ENCODE results near the gene CACUL1.
"Not testable (repeated sequence)": the region's sequence is repeated elsewhere in the genome, so short reads cannot be mapped to it uniquely, and the experiment has no call there.

The CACUL1 gene

DNA sequence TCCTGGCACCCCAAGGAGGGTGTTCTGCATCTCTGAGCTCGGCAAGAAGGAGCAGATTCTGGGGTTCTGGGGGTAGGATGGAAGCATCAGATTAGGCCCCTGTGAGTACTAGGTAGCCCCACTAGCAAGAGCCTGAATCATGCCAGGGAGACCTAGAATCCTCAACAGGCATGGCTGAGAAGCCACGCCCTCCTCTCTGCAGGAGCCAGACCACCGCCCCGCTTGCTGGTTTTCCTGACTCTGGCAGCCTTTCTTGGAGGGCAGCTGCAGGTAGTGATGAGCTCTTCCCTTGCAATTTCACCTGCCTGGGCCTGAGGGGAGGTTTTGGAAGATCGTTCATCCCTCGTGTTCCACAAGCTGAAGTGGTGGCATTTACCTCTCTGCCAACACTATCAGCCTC, 90.4 kb downstream of the CACUL1 start:
- Mint-ChIP-seq H3K27me3 (no peaks in the 10 kb centered on the region), H3K4me1 (peaks cover 82% of the 10 kb centered on the region), H3K9me3 (peaks cover 5% of the 10 kb centered on the region), H3K27ac (no peak overlapping the region), H3K36me3 (peaks cover 6% of the 10 kb centered on the region), H3K4me3 (no peak overlapping the region)

DNA sequence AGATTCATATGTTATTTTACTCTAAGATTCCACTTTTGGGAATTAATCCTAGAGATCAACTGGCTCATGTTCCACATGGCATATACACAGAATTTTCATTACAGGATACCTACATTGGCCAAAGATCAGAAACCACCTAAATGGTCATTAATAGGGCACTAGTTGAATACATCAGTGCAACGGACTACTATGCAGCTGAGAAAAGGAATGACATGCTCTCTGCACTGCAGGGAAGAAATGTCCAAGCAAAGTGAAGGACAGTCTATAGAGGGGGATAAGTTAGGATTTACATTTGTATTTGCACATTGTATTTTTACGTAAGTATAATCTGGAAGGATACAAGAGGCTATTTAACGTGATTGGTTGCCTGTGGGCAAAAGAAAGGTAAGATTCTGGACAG, 91.6 kb downstream of the CACUL1 start:
- Mint-ChIP-seq H3K4me3 (peak overlapping the region; percentile 70), H3K36me3 (peaks cover 6% of the 10 kb centered on the region), H3K27ac (peak overlapping the region; percentile 71), H3K9me3 (peaks cover 5% of the 10 kb centered on the region), H3K4me1 (peaks cover 82% of the 10 kb centered on the region), H3K27me3 (no peaks in the 10 kb centered on the region)

DNA sequence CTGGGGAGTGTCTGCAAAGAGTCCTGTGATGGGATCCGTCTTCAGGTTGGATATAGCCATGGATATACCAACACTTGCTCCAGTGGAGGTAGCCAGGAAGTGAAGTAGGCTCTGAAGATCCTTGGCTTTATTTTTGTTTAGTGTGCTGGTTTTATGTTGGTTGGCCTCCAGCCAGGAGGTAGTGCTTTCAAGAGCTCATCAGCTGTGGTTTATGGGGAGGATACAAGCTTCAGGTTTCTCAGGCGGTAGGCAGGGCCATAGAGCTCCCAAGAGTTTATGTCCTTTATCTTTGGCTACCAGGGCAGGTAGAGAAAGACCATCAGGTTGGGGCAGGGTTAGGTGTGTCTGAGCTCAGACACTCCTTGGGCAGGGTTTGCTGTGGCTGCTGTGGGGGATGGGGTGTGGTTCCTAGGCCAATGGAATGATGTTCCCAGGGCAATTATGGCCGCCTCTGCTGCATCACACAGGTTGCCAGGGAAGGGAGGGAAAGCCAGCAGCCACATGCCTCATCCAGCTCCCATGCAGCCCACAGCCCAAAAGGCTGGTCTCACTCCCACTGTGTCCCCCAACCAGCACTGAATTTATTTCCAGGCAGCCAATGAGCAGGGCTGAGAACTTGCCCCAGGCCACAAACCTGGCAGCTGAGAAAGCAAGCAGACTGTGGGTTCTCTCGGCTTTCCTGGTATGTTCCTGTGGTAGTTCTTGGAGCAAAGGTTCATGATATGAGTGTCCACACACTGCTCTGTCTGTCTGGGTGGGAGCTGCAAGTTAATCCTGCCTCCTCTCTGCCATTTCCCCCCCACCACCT, 92.3 kb downstream of the CACUL1 start:
- peaks cover 82% of the 10 kb centered on the region for H3K4me1 Mint-ChIP-seq
- peak overlapping the region; percentile 70 for H3K4me3 Mint-ChIP-seq
- H3K27ac Mint-ChIP-seq = peak overlapping the region; percentile 75
- no peaks in the 10 kb centered on the region for H3K27me3 Mint-ChIP-seq
- H3K9me3 Mint-ChIP-seq = peaks cover 5% of the 10 kb centered on the region
- H3K36me3 Mint-ChIP-seq = peaks cover 6% of the 10 kb centered on the region

DNA sequence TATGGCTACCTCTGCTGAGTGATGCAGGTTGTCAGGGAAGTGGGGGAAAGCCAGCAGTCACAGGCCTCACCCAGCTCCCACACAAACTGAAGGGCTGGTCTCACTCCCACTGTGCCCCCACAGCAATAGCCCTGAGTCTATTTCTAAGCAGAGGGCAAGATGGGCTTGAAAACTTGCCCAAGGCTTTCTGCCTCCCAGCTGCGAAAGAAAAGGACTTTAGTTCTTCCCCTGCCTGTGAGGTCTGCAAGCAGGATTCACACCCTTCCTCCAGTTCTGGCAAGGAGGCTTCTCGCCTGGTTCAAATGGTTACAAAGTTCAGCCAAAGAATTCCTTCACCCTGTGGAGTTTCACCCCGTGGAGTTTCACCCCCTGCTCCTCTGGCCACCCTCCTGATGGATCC, 96.0 kb downstream of the CACUL1 start:
- peaks cover 18% of the 10 kb centered on the region for H3K9me3 Mint-ChIP-seq
- no peak overlapping the region for H3K4me3 Mint-ChIP-seq
- H3K4me1 Mint-ChIP-seq = peaks cover 93% of the 10 kb centered on the region
- H3K36me3 Mint-ChIP-seq = peaks cover 10% of the 10 kb centered on the region
- no peak overlapping the region for H3K27ac Mint-ChIP-seq
- no peaks in the 10 kb centered on the region for H3K27me3 Mint-ChIP-seq

DNA sequence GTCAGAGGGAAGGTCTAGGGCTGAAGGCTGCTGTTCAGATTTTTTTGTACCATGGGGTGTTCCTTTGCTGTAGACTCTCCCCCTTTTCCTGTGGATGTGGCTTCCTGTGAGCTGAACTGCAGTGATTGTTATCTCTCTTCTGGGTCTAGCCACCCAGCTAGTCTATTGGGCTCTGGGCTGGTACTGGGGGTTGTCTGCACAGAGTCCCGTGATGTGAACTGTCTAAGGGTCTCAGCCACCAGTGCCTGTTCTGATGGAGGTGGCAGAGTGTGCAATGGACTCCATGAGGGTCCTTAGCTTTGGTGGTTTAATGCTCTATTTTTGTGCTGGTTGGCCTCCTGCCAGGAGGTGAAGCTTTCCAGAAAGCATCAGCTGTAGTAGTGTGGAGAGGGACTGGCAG, 96.6 kb downstream of the CACUL1 start:
- peaks cover 87% of the 10 kb centered on the region for H3K4me1 Mint-ChIP-seq
- peaks cover 10% of the 10 kb centered on the region for H3K36me3 Mint-ChIP-seq
- H3K9me3 Mint-ChIP-seq = peaks cover 18% of the 10 kb centered on the region
- peak overlapping the region; percentile 61 for H3K27ac Mint-ChIP-seq
- peak overlapping the region; percentile 46 for H3K4me3 Mint-ChIP-seq
- H3K27me3 Mint-ChIP-seq = not testable (repeated sequence)

DNA sequence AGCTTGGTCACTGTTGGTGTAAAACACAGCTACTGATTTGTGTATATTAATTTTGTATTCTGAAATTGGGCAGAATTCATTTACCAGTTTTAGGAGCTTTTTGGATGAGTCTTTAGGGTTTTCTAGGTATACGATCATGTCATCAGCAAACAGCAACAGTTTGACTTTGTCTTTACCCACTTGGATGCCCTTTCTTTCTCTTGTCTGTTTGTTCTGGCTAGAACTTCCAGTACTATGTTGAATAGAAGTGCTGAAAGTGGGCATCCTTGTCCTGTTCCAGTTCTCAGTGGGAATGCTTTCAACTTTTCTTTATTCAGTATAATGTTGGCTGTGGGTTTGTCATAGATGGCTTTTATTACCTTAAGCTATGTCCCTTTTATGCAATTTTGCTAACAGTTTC, 109.5 kb downstream of the CACUL1 start:
- H3K9me3 Mint-ChIP-seq, H3K27me3 Mint-ChIP-seq, H3K36me3 Mint-ChIP-seq, H3K4me3 Mint-ChIP-seq, H3K27ac Mint-ChIP-seq, H3K4me1 Mint-ChIP-seq: not testable (repeated sequence)

DNA sequence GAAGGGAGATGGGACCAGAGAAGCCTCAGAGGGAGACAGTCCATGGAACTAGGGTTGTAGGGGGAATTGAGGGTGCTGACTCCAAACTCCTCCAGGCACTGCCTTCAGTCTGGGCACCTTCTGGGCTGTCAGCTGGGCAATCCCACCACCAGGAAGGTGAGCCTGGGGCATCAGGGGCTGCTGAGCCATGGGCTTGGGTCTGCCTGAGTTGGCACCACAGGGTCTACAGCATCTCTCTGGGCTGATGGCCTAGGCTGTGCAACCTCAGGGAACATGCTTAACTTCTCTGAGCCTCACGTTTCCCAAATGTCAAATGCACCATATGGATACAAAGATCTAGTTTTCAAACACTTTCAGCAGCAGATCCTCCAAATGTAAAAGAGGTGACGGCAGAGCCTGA, 112.5 kb downstream of the CACUL1 start:
- peaks cover 8% of the 10 kb centered on the region for H3K9me3 Mint-ChIP-seq
- H3K36me3 Mint-ChIP-seq = peaks cover 3% of the 10 kb centered on the region
- H3K27me3 Mint-ChIP-seq = no peaks in the 10 kb centered on the region

DNA sequence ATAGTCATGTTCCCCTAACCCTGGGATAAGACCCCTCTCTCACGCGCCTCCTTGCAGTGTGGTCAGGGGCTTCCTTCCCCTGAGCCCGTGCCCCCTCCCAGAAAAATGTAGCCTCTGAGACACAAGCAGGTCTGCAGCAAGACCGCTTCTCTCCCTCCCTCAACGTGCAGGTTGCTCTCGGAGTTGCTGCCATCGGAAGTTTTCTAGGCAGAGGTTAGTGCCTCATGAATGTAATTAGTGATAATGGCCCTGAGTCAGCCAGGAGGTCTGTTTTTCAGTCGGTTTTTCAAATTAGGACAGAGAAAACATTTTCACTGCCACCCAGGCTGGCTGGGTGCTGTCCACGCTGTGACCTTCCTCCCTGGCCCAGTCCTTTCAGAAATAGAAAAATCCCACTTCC, 116.1 kb downstream of the CACUL1 start:
- H3K27me3 Mint-ChIP-seq = no peaks in the 10 kb centered on the region
- H3K27ac Mint-ChIP-seq = no peak overlapping the region
- H3K36me3 Mint-ChIP-seq = peaks cover 3% of the 10 kb centered on the region
- H3K9me3 Mint-ChIP-seq = peaks cover 8% of the 10 kb centered on the region
- no peak overlapping the region for H3K4me3 Mint-ChIP-seq
- peaks cover 7% of the 10 kb centered on the region for H3K4me1 Mint-ChIP-seq

More for the DNA sequence above, 112.5 kb downstream of the CACUL1 start:
- H3K4me1 Mint-ChIP-seq = peaks cover 7% of the 10 kb centered on the region
- no peak overlapping the region for H3K4me3 Mint-ChIP-seq
- no peak overlapping the region for H3K27ac Mint-ChIP-seq

DNA sequence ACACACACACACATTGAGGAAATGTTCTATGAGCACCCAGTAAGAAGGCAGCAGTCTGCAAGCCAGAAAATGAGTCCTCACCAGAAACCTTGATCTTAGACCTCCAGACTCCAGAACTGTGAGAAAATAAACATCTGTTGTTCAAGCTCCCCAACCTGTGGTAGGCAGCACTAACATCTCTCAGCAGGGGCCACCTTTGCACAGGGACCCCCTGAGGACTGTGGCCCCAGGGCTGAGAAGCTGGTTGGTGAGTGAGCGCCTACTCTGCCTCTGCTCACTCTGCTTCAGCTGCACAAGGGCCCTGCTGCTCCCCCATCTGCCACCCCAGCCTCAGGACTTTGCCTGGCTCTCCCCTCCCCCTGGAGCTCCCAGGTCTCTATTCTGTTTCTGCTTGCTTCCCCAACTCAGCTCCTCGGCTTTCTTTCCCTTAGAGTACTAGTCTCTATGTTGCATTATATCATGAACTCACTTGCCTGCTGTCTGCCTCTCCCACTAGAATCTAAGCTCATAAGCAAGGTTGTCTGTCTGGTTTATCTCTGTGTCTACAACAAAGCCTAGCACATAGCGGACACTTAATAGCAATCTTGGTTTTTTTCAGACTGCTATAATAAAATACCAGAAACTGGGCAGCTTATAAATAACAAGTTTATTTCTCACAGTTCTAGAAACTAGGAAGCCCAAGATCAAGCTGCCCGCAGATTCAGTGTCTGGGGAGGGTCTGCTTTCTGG, 118.9 kb downstream of the CACUL1 start:
- Mint-ChIP-seq H3K27ac (no peak overlapping the region), H3K36me3 (peaks cover 3% of the 10 kb centered on the region), H3K4me3 (no peak overlapping the region), H3K9me3 (peaks cover 8% of the 10 kb centered on the region), H3K27me3 (no peaks in the 10 kb centered on the region), H3K4me1 (peaks cover 4% of the 10 kb centered on the region)

DNA sequence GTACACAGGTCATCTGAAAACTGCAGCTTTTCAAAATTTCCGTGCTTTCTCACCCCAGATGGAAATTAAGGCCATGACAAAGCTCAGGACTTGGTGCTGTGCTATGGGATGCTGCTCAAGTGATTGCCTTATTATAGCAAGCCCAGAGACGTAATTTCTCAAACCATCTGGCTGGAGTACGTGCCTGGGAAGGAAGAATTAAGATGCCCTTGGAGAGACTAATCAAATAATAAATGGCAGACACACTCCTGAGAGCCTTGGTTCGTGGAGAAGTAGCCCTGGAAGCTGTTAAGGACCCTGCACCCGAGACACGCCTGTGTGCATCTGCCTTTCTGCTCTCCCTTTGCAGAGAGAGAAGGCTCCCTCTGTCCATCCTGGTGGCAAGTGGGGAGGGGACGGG, 121.0 kb downstream of the CACUL1 start:
- Mint-ChIP-seq H3K27me3 (no peaks in the 10 kb centered on the region), H3K9me3 (no peaks in the 10 kb centered on the region), H3K4me1 (peaks cover 4% of the 10 kb centered on the region), H3K36me3 (no peaks in the 10 kb centered on the region), H3K4me3 (no peak overlapping the region), H3K27ac (no peak overlapping the region)

DNA sequence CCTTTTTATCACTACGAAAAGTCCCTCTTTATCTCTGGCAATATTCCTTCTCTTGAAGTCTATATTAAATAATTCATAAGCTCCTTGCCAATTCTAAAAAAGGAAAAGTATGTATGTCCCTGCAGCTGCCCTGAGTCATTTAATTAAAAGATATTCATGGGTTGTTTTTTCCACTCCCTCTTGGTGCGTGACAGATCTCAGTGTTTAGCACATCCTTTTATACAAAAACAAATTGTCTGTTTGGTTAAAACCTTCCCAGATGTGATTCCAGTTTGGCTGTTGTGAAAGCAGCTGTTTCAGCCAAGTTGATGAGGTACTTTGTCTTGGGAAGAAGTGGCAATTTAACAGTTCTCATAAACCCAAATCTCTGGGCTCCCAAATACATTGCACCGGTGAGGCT, 125.6 kb downstream of the CACUL1 start:
- H3K27me3 Mint-ChIP-seq = no peaks in the 10 kb centered on the region
- no peaks in the 10 kb centered on the region for H3K9me3 Mint-ChIP-seq
- peaks cover 3% of the 10 kb centered on the region for H3K4me1 Mint-ChIP-seq
- H3K4me3 Mint-ChIP-seq = no peak overlapping the region
- H3K36me3 Mint-ChIP-seq = no peaks in the 10 kb centered on the region
- H3K27ac Mint-ChIP-seq = no peak overlapping the region

DNA sequence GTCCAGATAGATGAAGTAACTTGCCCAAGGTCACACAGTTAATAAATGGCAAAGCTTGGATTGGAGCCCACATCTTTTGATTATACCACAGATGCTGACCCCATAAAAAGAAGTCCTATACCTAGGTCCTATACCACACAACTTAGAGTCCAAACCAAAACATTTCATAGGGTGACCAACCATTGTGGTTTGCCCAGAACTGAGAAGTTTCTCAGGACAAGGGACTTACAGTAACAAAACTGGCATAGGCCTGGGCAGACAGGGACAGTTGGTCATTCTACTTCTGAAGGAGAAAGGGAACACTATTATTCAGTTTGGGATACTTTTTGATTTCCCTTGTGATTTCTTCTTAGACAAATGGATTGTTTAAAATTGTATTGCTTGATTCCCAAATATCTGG, 126.4 kb downstream of the CACUL1 start:
- H3K4me3 Mint-ChIP-seq = no peak overlapping the region
- no peak overlapping the region for H3K27ac Mint-ChIP-seq
- no peaks in the 10 kb centered on the region for H3K36me3 Mint-ChIP-seq
- peaks cover 3% of the 10 kb centered on the region for H3K4me1 Mint-ChIP-seq
- no peaks in the 10 kb centered on the region for H3K9me3 Mint-ChIP-seq
- no peaks in the 10 kb centered on the region for H3K27me3 Mint-ChIP-seq

DNA sequence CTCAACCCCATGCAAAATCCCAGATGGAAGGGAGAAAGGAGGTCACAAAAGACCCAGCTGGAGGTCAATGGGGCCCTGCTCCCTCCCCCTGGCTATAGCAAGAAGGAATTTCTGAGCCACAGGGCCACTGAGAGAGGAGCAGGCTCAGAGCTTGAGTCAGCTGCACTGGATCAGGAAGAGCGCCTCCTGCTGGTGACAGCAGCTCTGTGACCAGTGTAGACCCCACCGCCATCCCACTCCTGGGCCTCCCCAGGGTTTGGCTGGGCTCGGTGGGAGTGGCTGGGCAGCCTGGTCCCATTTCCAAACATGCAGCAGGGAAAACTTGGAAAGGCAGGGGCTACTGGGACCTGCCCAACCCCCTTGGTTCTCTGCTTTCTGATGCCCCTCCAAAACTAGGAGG, 127.8 kb downstream of the CACUL1 start:
- Mint-ChIP-seq H3K27ac (no peak overlapping the region), H3K4me3 (no peak overlapping the region), H3K9me3 (no peaks in the 10 kb centered on the region), H3K4me1 (peaks cover 10% of the 10 kb centered on the region), H3K36me3 (no peaks in the 10 kb centered on the region), H3K27me3 (no peaks in the 10 kb centered on the region)

Data from activated naive CD4-positive, alpha-beta T cell treated with anti-CD3 and anti-CD28 coated beads, Interleukin-2, amount 50 U/mL, for 24 hours (primary cell).